GM13977 (cell line): ENCODE data around the gene TMOD1.
A peak's percentile ranks its signal among the peaks of the same experiment; 100 is the strongest.

ENCODE experiments used
- DNase-seq: peaks from one replicate; pipeline ENCODE4 v3.0.0; 2012; ENCODE audit warnings: low spot score
- in situ Hi-C: fragments of 300-500 bp; cut with MboI; formaldehyde crosslinking; loops from one replicate; pipeline ENCODE4 v1.12.0; 2022; ENCODE audit warnings: low sequenced_read_pairs, low pct_unique_long_range_greater_than_20kb, mixed read lengths, inconsistent platforms; ENCODE audit not compliant: unreplicated experiment
- TF ChIP-seq, protein P1 (sequence below): IDR thresholded peaks from 2 replicates; pipeline ENCODE4 v1.5.1; 2012; ENCODE audit warnings: mild to moderate bottlenecking, control low read depth; ENCODE audit not compliant: insufficient read depth; ENCODE audit errors: extremely low read depth, missing control alignments

The TMOD1 gene

GRCh38 chr9:97510797-97511654 lies 9.6 kb downstream of the TMOD1 start:
- in situ Hi-C loops, result no loop called here
- TF ChIP-seq, protein P1, sequence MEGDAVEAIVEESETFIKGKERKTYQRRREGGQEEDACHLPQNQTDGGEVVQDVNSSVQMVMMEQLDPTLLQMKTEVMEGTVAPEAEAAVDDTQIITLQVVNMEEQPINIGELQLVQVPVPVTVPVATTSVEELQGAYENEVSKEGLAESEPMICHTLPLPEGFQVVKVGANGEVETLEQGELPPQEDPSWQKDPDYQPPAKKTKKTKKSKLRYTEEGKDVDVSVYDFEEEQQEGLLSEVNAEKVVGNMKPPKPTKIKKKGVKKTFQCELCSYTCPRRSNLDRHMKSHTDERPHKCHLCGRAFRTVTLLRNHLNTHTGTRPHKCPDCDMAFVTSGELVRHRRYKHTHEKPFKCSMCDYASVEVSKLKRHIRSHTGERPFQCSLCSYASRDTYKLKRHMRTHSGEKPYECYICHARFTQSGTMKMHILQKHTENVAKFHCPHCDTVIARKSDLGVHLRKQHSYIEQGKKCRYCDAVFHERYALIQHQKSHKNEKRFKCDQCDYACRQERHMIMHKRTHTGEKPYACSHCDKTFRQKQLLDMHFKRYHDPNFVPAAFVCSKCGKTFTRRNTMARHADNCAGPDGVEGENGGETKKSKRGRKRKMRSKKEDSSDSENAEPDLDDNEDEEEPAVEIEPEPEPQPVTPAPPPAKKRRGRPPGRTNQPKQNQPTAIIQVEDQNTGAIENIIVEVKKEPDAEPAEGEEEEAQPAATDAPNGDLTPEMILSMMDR, result no peak
- DNase-seq, result peak; percentile 75

- TF ChIP-seq, protein P1, result no peak
- no peak for DNase-seq
- in situ Hi-C loops, result no loop called here
Measured at GRCh38 chr9:97511655-97512427, 10.4 kb downstream of the TMOD1 start.

DNA sequence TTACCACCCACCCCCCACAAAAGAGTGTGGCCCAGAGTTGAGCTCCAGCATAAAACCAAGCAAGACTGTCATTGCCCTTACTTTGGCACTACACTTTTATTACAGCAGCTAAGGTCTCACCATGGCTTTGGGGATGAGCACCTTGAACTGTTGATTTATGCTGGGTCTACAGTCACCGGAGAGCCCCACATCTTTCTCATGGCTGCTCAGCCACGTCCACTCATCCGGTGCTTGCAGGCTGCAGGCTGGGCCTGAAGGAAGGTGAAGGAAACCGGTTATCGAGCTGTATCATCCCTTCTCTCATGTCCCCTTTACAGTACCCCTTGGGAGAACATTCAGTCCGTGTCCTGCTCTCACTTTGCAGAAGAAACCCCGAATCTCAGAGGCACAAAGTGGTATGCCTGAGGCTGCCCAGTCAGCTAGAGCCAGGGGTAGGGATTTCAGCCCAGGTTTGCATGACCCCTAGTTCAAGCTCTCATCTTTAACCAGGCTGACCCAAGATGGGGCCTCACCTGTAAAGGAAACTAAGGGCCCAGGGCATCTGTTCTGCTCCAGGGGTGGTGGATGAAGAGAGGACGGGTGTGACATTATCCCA lies 11.6 kb downstream of the TMOD1 start:
- TF ChIP-seq, protein P1, result no peak
- in situ Hi-C loops, result no loop called here

DNA sequence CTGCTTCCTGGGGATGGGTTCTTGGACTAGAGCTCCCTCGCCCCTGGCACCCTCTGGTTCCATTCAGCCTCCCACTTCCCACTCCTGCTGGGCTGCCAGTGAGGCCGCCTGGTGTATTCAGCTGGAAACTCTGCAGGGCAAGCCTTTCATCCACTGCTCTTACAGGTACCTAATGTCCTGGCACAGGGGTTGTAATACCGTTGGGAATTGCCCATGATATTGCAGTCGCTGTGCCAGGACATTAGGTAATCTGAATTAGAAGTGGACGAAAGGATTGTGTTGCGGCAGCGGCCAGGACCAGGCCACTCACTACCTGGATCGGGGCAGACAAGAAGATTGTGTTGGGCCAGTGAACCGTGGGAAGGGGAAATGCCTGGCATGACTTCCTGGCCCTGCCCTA lies 13.1 kb downstream of the TMOD1 start:
- in situ Hi-C loops, result no loop called here
- DNase-seq, result no peak
- TF ChIP-seq, protein P1, result no peak

More for the DNA sequence above, 11.6 kb downstream of the TMOD1 start:
- DNase-seq, result no peak

DNA sequence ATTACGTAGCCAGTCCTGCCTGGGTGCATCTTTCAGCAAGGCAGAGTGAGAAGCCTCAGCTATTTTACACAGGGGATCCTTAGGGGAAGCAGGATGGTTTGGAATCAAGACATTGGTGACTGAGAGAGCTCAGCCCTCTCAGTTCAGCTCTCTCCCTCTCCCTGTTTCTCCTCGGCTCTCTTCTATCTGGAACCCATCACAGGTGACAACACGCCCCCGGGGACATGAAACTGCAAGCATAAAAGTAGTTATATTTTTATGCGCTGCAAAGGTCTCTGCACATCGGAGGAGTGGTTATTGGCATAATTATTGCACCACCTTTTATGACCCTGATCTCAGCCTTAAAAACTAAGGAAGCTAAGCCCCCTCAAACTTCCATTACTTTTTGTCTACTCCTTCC lies 14.2 kb downstream of the TMOD1 start:
- TF ChIP-seq, protein P1, result no peak
- DNase-seq, result no peak
- in situ Hi-C loops, result no loop called here

- no peak for DNase-seq
- in situ Hi-C loops, result no loop called here
- TF ChIP-seq, protein P1, result no peak
Measured at GRCh38 chr9:97516111-97516510, 14.6 kb downstream of the TMOD1 start.
